ENCODE results near the gene ATP1A1. TPM values are rescaled to one million over a fixed set of nuclear protein-coding genes. Genes with fewer than 3 reads are reported as not detected.

Gene ATP1A1
- total and polyA plus RNA-seq, 4 donors = 138 to 216 (median 186) TPM

GRCh38 chr1:116330342-116330652 lies 42.7 kb upstream of the ATP1A1 start:
- no peaks in the 10 kb centered on the region for H3K9me3 ChIP-seq (ENCODE audit: control insufficient read depth, low read length)
- no peak overlapping the region for H3K4me3 ChIP-seq (ENCODE audit: low read length in 2 of 2)
- no peaks in the 10 kb centered on the region for H3K36me3 ChIP-seq (ENCODE audit: control insufficient read depth in 1 of 2, insufficient read depth in 2 of 2, low read length in 1 of 2)
- H3K27me3 ChIP-seq (ENCODE audit: control insufficient read depth in 1 of 2, insufficient read depth in 2 of 2, low read length in 1 of 2) = no peaks in the 10 kb centered on the region
- no peak for ATAC-seq (ENCODE audit: low FRiP score)
- no peaks in the 10 kb centered on the region for H3K4me1 ChIP-seq (ENCODE audit: control insufficient read depth in 1 of 2, insufficient read depth in 2 of 2, low read length in 2 of 2)
- intact Hi-C loops (cut with DNase I) = no loop called here
- WGBS, 2 donors = 67 to 68% methylated on average over 4 of the region's 4 CpGs
- H3K27ac ChIP-seq (ENCODE audit: low read depth in 1 of 2, low read length in 2 of 2) = no peak overlapping the region
- DNase-seq = no peak

- Histone ChIP-seq H3K36me3 (ENCODE audit: control insufficient read depth in 1 of 2, insufficient read depth in 2 of 2, low read length in 1 of 2) (no peaks in the 10 kb centered on the region), H3K4me1 (ENCODE audit: control insufficient read depth in 1 of 2, insufficient read depth in 2 of 2, low read length in 2 of 2) (no peaks in the 10 kb centered on the region), H3K4me3 (ENCODE audit: low read length in 2 of 2) (no peak overlapping the region), H3K27me3 (ENCODE audit: control insufficient read depth in 1 of 2, insufficient read depth in 2 of 2, low read length in 1 of 2) (no peaks in the 10 kb centered on the region), H3K27ac (ENCODE audit: low read depth in 1 of 2, low read length in 2 of 2) (no peak overlapping the region), H3K9me3 (ENCODE audit: control insufficient read depth, low read length) (no peaks in the 10 kb centered on the region)
- intact Hi-C loops (cut with DNase I) = no loop called here
- ATAC-seq (ENCODE audit: low FRiP score) (no peak), DNase-seq (no peak)
These were observed 42.2 kb upstream of the ATP1A1 start for GRCh38 chr1:116330846-116331245.

GRCh38 chr1:116331523-116331922 lies 41.5 kb upstream of the ATP1A1 start:
- intact Hi-C loops (cut with DNase I) = no loop called here
- no peaks in the 10 kb centered on the region for H3K27me3 ChIP-seq (ENCODE audit: control insufficient read depth in 1 of 2, insufficient read depth in 2 of 2, low read length in 1 of 2)
- H3K9me3 ChIP-seq (ENCODE audit: control insufficient read depth, low read length) = no peaks in the 10 kb centered on the region
- H3K4me1 ChIP-seq (ENCODE audit: control insufficient read depth in 1 of 2, insufficient read depth in 2 of 2, low read length in 2 of 2) = no peaks in the 10 kb centered on the region
- ATAC-seq (ENCODE audit: low FRiP score) = no peak
- no peak for DNase-seq
- no peak overlapping the region for H3K4me3 ChIP-seq (ENCODE audit: low read length in 2 of 2)
- no peak overlapping the region for H3K27ac ChIP-seq (ENCODE audit: low read depth in 1 of 2, low read length in 2 of 2)
- H3K36me3 ChIP-seq (ENCODE audit: control insufficient read depth in 1 of 2, insufficient read depth in 2 of 2, low read length in 1 of 2) = no peaks in the 10 kb centered on the region
- 95% methylated on average over 3 of the region's 3 CpGs for WGBS, 2 donors

GRCh38 chr1:116332451-116332850 lies 40.6 kb upstream of the ATP1A1 start:
- H3K4me3 ChIP-seq (ENCODE audit: low read length in 2 of 2) = no peak overlapping the region
- no peaks in the 10 kb centered on the region for H3K4me1 ChIP-seq (ENCODE audit: control insufficient read depth in 1 of 2, insufficient read depth in 2 of 2, low read length in 2 of 2)
- intact Hi-C loops (cut with DNase I) = no loop called here
- no peaks in the 10 kb centered on the region for H3K27me3 ChIP-seq (ENCODE audit: control insufficient read depth in 1 of 2, insufficient read depth in 2 of 2, low read length in 1 of 2)
- 73 to 77% methylated on average over 3 of the region's 3 CpGs for WGBS, 2 donors
- ATAC-seq (ENCODE audit: low FRiP score) (no peak), DNase-seq (no peak)
- H3K27ac ChIP-seq (ENCODE audit: low read depth in 1 of 2, low read length in 2 of 2) = no peak overlapping the region
- H3K36me3 ChIP-seq (ENCODE audit: control insufficient read depth in 1 of 2, insufficient read depth in 2 of 2, low read length in 1 of 2) = no peaks in the 10 kb centered on the region
- H3K9me3 ChIP-seq (ENCODE audit: control insufficient read depth, low read length) = no peaks in the 10 kb centered on the region

GRCh38 chr1:116333171-116334014 lies 39.7 kb upstream of the ATP1A1 start:
- Histone ChIP-seq H3K27me3 (ENCODE audit: control insufficient read depth in 1 of 2, insufficient read depth in 2 of 2, low read length in 1 of 2) (no peaks in the 10 kb centered on the region), H3K27ac (ENCODE audit: low read depth in 1 of 2, low read length in 2 of 2) (no peak overlapping the region), H3K9me3 (ENCODE audit: control insufficient read depth, low read length) (no peaks in the 10 kb centered on the region), H3K36me3 (ENCODE audit: control insufficient read depth in 1 of 2, insufficient read depth in 2 of 2, low read length in 1 of 2) (no peaks in the 10 kb centered on the region), H3K4me3 (ENCODE audit: low read length in 2 of 2) (no peak overlapping the region), H3K4me1 (ENCODE audit: control insufficient read depth in 1 of 2, insufficient read depth in 2 of 2, low read length in 2 of 2) (no peaks in the 10 kb centered on the region)
- no peak for ATAC-seq (ENCODE audit: low FRiP score)
- WGBS, 2 donors = 96 to 97% methylated on average over 5 of the region's 5 CpGs
- intact Hi-C loops (cut with DNase I) = no loop called here
- DNase-seq = no peak

GRCh38 chr1:116334015-116334547 lies 39.0 kb upstream of the ATP1A1 start:
- Histone ChIP-seq H3K9me3 (ENCODE audit: control insufficient read depth, low read length) (no peaks in the 10 kb centered on the region), H3K36me3 (ENCODE audit: control insufficient read depth in 1 of 2, insufficient read depth in 2 of 2, low read length in 1 of 2) (no peaks in the 10 kb centered on the region), H3K27ac (ENCODE audit: low read depth in 1 of 2, low read length in 2 of 2) (no peak overlapping the region), H3K4me1 (ENCODE audit: control insufficient read depth in 1 of 2, insufficient read depth in 2 of 2, low read length in 2 of 2) (no peaks in the 10 kb centered on the region), H3K27me3 (ENCODE audit: control insufficient read depth in 1 of 2, insufficient read depth in 2 of 2, low read length in 1 of 2) (no peaks in the 10 kb centered on the region), H3K4me3 (ENCODE audit: low read length in 2 of 2) (no peak overlapping the region)
- intact Hi-C loops (cut with DNase I) = no loop called here
- no peak for DNase-seq
- ATAC-seq (ENCODE audit: low FRiP score) = no peak
- WGBS, 2 donors = 97 to 98% methylated on average over 2 of the region's 2 CpGs

GRCh38 chr1:116334868-116335635 lies 38.0 kb upstream of the ATP1A1 start:
- no peak for ATAC-seq (ENCODE audit: low FRiP score)
- 80 to 81% methylated on average over 9 of the region's 9 CpGs for WGBS, 2 donors

GRCh38 chr1:116335850-116336624 lies 37.0 kb upstream of the ATP1A1 start:
- 91 to 92% methylated on average over 11 of the region's 11 CpGs for WGBS, 2 donors
- DNase-seq (no peak), ATAC-seq (ENCODE audit: low FRiP score) (no peak)
- Histone ChIP-seq H3K9me3 (ENCODE audit: control insufficient read depth, low read length) (no peaks in the 10 kb centered on the region), H3K27ac (ENCODE audit: low read depth in 1 of 2, low read length in 2 of 2) (no peak overlapping the region), H3K27me3 (ENCODE audit: control insufficient read depth in 1 of 2, insufficient read depth in 2 of 2, low read length in 1 of 2) (no peaks in the 10 kb centered on the region), H3K36me3 (ENCODE audit: control insufficient read depth in 1 of 2, insufficient read depth in 2 of 2, low read length in 1 of 2) (no peaks in the 10 kb centered on the region), H3K4me1 (ENCODE audit: control insufficient read depth in 1 of 2, insufficient read depth in 2 of 2, low read length in 2 of 2) (no peaks in the 10 kb centered on the region), H3K4me3 (ENCODE audit: low read length in 2 of 2) (no peak overlapping the region)
- intact Hi-C loops (cut with DNase I) = no loop called here

More at GRCh38 chr1:116334868-116335635, 38.0 kb upstream of the ATP1A1 start:
- intact Hi-C loops (cut with DNase I) = no loop called here
- no peak for DNase-seq
- Histone ChIP-seq H3K9me3 (ENCODE audit: control insufficient read depth, low read length) (no peaks in the 10 kb centered on the region), H3K27ac (ENCODE audit: low read depth in 1 of 2, low read length in 2 of 2) (no peak overlapping the region), H3K4me1 (ENCODE audit: control insufficient read depth in 1 of 2, insufficient read depth in 2 of 2, low read length in 2 of 2) (no peaks in the 10 kb centered on the region), H3K4me3 (ENCODE audit: low read length in 2 of 2) (no peak overlapping the region), H3K27me3 (ENCODE audit: control insufficient read depth in 1 of 2, insufficient read depth in 2 of 2, low read length in 1 of 2) (no peaks in the 10 kb centered on the region), H3K36me3 (ENCODE audit: control insufficient read depth in 1 of 2, insufficient read depth in 2 of 2, low read length in 1 of 2) (no peaks in the 10 kb centered on the region)

Data from aorta (tissue), 5 donors.